LNCAP (cell line): ENCODE measurements around the gene EFHD2.

ENCODE experiments used
- TF ChIP-seq, protein P1 (sequence below): fragments of 450-650 bp; IDR thresholded peaks from 2 replicates; pipeline ENCODE4 v1.5.1; 2017; ENCODE audit warnings: mild to moderate bottlenecking

EFHD2 gene

DNA sequence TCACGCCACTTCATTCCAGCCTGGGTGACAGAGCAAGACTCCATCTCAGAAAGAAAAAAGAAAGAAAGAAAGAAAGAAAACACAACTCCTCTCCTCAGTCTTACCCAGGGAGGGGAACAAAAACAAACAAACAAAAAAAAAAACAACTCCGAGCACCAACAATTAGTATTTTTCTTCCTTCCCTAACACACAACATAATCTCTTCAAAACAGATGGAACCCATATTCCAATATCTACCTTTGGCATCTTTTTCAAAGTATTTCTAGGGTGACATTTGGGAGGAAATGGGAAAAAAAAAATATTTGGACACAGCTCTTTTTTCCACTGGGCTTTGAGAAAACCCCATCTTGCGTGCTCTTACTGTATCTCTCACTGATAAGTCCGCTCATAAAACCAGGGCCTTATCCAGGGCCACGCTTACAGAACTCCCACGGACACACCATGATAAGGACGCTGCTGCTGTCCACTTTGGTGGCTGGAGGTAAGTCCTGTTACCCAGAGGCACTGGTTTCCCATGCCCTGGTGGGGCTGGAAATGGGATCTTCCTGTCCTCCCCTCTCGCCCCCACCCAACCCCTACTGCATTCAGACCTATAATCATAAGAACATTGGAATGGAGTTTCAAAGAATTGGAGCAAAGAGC, 46.7 kb downstream of the EFHD2 start, which contains the start of gene CELA2A:
Gene CELA2A (plus strand): TSS at position 420 of the 642 bp plus-strand sequence. CDS start 22 bp downstream, at position 442.
- TF ChIP-seq, protein P1, sequence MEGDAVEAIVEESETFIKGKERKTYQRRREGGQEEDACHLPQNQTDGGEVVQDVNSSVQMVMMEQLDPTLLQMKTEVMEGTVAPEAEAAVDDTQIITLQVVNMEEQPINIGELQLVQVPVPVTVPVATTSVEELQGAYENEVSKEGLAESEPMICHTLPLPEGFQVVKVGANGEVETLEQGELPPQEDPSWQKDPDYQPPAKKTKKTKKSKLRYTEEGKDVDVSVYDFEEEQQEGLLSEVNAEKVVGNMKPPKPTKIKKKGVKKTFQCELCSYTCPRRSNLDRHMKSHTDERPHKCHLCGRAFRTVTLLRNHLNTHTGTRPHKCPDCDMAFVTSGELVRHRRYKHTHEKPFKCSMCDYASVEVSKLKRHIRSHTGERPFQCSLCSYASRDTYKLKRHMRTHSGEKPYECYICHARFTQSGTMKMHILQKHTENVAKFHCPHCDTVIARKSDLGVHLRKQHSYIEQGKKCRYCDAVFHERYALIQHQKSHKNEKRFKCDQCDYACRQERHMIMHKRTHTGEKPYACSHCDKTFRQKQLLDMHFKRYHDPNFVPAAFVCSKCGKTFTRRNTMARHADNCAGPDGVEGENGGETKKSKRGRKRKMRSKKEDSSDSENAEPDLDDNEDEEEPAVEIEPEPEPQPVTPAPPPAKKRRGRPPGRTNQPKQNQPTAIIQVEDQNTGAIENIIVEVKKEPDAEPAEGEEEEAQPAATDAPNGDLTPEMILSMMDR: no peak

DNA sequence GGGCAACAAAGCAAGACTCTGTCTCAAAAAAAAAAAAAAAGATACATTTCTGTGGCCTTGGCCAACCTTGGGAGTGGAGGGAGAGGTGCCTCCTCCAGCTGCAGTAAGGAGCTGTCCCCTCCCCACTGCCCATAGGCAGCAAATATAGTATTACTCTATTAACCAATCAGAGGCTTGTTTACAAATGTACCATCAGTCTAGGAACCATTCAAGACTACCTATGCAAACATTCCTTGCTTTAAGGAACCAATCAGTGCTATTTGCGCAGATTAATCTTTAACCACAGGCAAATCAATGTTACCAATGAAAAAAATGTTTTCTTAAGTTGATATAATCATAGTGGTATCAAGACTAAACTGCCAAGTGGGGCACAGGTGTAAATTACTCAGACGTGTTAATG, 47.9 kb downstream of the EFHD2 start:
- TF ChIP-seq, protein P1: no peak

DNA sequence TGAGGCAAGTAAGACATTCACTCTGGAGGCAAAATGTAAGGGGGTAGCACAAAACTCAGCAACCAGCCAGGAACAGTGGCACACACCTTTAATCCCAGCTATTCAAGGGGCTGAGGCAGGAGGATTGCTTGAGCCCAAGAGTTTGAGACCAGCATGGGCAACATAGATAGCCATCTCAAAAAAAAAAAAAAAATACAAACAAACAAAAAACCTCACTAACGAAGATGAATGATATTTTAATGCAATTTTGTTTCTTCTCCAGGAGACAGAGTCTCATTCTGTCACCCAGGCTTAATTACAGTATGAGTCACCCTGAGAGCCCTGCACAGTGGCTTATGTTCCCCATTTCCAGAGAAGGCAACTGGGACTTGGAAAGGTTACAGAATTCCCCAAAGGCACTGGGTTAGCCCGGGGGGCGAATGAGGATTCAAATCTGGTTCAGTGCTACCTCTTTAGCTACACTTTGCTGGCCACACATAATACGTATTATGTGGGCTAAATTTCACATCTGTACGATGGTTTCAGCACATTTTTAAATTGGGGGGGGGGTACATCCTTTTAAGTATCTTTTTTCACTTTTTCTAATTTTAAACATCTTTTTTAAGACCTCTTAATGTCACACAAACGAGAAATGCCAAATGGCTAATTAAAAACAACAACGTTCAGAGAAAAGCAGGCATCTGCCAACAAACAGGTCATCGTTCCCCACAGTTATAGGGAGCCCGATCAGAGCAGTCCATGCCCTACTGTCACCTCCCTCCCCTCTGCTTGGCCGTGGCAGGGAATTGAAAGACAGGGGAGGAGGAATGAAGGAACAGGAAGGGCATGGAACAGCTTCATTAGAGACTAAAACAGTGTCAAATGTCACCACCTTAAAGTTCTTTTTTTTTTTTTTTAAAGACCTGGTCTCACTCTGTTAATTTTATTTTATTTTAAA, 50.4 kb downstream of the EFHD2 start:
- TF ChIP-seq, protein P1: no peak

DNA sequence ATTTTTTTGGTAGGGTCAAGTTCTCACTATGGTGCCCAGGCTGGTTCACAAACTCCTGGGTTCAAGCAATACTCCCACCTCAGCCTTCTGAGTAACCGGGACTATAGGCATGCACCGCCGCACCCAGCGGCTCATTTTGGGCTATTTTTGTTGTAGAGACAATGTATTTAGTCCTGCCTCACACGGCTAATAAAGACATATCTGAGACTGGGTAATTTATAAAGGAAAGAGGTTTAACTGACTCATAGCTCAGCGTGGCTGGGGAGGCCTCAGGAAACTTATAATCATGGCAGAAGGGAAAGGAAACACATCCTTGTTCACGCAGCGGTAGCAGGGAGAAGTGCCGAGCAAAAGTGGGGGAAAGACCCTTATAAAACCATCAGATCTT, 51.0 kb downstream of the EFHD2 start:
- TF ChIP-seq, protein P1: no peak

DNA sequence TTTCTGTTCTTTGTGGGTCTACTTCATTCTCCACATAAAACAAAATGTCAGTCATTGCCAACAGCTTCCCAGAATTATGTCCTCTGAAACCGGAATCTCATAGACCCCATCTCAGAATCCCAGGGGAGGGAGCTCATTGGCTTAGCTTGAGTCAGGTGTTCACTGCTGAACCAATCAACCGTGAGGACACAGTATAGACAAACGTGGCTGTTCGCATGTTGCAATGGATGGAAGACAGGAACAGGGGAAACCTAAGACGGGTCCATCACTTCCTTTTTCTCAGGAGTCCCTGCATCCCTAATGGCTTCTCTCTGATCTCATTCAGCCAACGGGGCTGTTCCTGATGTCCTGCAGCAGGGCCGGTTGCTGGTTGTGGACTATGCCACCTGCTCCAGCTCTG, 56.0 kb downstream of the EFHD2 start:
- TF ChIP-seq, protein P1: no peak

DNA sequence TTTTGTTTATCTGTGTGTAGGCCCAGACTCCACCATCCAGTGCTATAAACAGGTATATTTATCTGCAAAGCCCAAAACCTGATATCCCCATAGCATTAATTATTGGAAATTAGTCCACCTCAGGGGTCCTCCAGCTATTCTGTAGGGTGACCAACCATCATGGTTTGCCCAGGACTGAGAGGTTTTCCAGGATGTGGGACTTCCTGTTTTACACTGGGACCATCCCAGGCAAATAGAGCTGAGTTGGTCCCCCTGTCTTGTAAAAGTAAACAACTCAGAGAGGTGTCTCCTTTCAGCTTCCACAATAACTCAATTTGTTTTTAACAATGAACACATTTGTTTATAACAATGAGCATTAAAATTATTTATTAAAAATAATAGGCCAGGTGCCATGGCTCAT, 58.5 kb downstream of the EFHD2 start:
- TF ChIP-seq, protein P1: no peak

DNA sequence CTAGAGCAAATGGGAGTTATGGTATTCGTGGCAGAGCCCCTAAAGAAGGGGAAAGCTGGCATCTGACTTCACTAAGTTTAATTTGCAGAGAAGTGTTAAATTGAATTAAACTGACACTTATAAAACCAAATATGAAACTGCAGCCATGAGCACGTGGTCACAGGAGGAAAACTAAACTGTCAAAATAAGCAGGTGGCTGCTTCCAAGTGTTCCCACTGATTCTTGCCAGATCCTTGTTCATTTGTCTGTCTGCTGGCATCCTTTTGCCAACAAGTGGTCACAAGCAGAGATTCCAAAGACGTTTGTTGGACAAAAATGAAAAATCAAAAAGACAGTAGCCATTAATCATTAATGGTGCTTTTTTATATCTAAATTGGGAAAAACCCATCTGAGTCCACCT, 59.7 kb downstream of the EFHD2 start:
- TF ChIP-seq, protein P1: no peak
